Measurements from ENCODE around the gene INHBB. TPM values are rescaled to one million over a fixed set of nuclear protein-coding genes. Genes with fewer than 3 reads are reported as not detected.

The INHBB gene
- polyA plus RNA-seq, 2 of the 4 experiments (the other 2 are of a cell fraction): 7.2 to 25.3 TPM

DNA sequence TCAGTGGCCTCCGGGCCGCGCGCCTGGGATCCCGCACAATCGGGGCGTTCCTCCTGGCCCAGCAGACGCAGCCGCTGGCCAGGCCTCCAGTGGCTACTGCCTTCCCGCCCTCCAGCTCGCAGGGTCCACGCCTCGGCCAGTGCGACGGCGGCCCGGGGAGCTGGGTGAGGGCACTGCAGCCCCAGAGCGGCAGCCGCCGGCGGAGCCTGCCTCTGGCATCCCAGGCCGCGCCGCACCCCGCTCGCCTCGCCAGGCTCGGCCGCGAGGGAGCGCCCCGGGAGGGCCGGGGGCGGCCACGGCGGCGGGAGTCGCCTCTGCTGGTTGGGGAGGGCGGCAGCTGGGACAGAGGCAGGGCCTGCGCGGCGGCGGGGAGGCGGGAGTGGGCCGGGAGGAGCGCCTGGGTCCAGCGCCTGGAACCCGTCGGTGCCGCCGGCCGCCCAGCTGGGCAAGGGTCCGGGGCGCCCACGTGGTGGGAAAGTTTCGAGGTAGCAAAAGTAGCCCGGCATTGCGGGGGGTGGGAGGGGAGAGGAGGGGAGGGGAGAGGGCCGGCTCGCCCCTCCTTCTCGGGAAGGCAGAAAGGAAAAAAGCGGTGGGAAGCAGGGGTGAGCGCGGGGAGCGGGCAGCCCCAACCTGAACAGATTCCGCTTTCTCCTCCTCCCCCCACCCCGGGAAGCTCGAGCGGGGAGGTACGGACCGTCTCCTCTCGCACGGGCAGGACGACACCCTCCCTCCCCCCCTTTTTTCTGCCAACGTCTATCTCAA lies 1.5 kb upstream of the INHBB start:
- Histone ChIP-seq H3K4me1 (peaks cover 31% of the 10 kb centered on the region), H3K4me3 (peak overlapping the region; percentile 85), H3K9me3 (no peaks in the 10 kb centered on the region), H3K4me2 (peak overlapping the region; percentile 94), H3K27ac (peak overlapping the region; percentile 83 to 93)
- 0% methylated on average over 1 of the region's 75 CpGs for WGBS (ENCODE audit: missing lambda C conversion rate)
- ChIA-PET CTCF (interaction anchor here (0.7 to 6.4 kb wide), 26 partner anchors 12 to 734 kb away, joined by 3 to 182 read pairs (median 6); no protein-coding TSS in a partner anchor), POLR2A (interaction anchor here (0.6 to 1.2 kb wide), 3 partner anchors 52 to 731 kb away, joined by 3 to 5 read pairs (median 4); no protein-coding TSS in a partner anchor)
- FAIRE-seq (no peak), DNase-seq (ENCODE audit: low read depth in 1 of 2, low spot score in 1 of 2) (peak in 1 of 2 experiments; percentile 75), ATAC-seq (peak; percentile 36 to 58)
- peak; percentile 67 for TF ChIP-seq E2F6 (IDR thresholded peaks at IDR 0.05; ENCODE audit: borderline replicate concordance, low read depth)
- TF ChIP-seq CTCF (IDR thresholded peaks at IDR 0.05): peak; percentile 29; the same call in 2 of the 3 replicates
- TF ChIP-seq TFCP2L1 (CRISPR knock-in tag; IDR thresholded peaks at IDR 0.05): peak; percentile 41; the same call in 1 of the 2 replicates
- TF ChIP-seq SMC3 (IDR thresholded peaks at IDR 0.05): peak; percentile 41; the same call in 2 of the 3 replicates
- TF ChIP-seq, protein P1, sequence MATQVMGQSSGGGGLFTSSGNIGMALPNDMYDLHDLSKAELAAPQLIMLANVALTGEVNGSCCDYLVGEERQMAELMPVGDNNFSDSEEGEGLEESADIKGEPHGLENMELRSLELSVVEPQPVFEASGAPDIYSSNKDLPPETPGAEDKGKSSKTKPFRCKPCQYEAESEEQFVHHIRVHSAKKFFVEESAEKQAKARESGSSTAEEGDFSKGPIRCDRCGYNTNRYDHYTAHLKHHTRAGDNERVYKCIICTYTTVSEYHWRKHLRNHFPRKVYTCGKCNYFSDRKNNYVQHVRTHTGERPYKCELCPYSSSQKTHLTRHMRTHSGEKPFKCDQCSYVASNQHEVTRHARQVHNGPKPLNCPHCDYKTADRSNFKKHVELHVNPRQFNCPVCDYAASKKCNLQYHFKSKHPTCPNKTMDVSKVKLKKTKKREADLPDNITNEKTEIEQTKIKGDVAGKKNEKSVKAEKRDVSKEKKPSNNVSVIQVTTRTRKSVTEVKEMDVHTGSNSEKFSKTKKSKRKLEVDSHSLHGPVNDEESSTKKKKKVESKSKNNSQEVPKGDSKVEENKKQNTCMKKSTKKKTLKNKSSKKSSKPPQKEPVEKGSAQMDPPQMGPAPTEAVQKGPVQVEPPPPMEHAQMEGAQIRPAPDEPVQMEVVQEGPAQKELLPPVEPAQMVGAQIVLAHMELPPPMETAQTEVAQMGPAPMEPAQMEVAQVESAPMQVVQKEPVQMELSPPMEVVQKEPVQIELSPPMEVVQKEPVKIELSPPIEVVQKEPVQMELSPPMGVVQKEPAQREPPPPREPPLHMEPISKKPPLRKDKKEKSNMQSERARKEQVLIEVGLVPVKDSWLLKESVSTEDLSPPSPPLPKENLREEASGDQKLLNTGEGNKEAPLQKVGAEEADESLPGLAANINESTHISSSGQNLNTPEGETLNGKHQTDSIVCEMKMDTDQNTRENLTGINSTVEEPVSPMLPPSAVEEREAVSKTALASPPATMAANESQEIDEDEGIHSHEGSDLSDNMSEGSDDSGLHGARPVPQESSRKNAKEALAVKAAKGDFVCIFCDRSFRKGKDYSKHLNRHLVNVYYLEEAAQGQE (IDR thresholded peaks at IDR 0.05): no peak
- TF ChIP-seq FOSB (CRISPR knock-in tag; IDR thresholded peaks at IDR 0.05): no peak
- no peak for TF ChIP-seq HMGXB4 (CRISPR knock-in tag; IDR thresholded peaks at IDR 0.05; ENCODE audit: borderline replicate concordance)
- TF ChIP-seq RAD21 (conservative IDR thresholded peaks at IDR 0.05 in 1 of 2, IDR thresholded peaks at IDR 0.05 in 1 of 2): 0 out of 5 replicates have a peak, but pooled peaks of 1 of the 2 experiments have one; percentile 38
- TF ChIP-seq CBX2 (IDR thresholded peaks at IDR 0.05; ENCODE audit: borderline replicate concordance, low read depth): no peak
- TF ChIP-seq EP300 (IDR thresholded peaks at IDR 0.05): no peak
- TF ChIP-seq EHMT2 (IDR thresholded peaks at IDR 0.05; ENCODE audit: low read depth): no peak
- no peak for TF ChIP-seq HES2 (IDR thresholded peaks at IDR 0.05)
- TF ChIP-seq GATA3 (IDR thresholded peaks at IDR 0.05; ENCODE audit: borderline replicate concordance): peak; percentile 14; the same call in 1 of the 2 replicates
